GM12878 (cell line): Measurements from ENCODE around the gene S100A2. TPM values are rescaled to one million over a fixed set of nuclear protein-coding genes. Genes with fewer than 3 reads are reported as not detected.
A peak's percentile ranks its signal among the peaks of the same experiment; 100 is the strongest.

Source experiments
- BCLAF1 ChIP-seq: fragments of 450-650 bp; IDR thresholded peaks from 2 replicates; pipeline ENCODE4 v1.6.1; 2017; ENCODE audit warnings: antibody characterized with exemption, mild to moderate bottlenecking, moderate library complexity
- BHLHE40 ChIP-seq, 2 experiments: fragments of 450-650 bp in 1 of 2; IDR thresholded peaks; 2 replicates each; pipeline ENCODE4 v1.6.1; 2011 to 2017; ENCODE audit warnings: low read depth in 2 of 2, borderline replicate concordance in 1 of 2, improper control_type of control experiment in 1 of 2, low read length in 1 of 2, mild to moderate bottlenecking in 1 of 2
- DPF2 ChIP-seq: fragments of 450-650 bp; IDR thresholded peaks from 2 replicates; pipeline ENCODE4 v1.6.1; 2017; ENCODE audit warnings: mild to moderate bottlenecking
- ELK1 ChIP-seq: IDR thresholded peaks from 2 replicates; pipeline ENCODE4 v1.6.1; 2012; ENCODE audit warnings: low read depth, low read length, improper control_type of control experiment
- ETV6 ChIP-seq, 2 experiments: fragments of 450-650 bp in 1 of 2; IDR thresholded peaks in 1 of 2; conservative IDR thresholded peaks in 1 of 2; 2 replicates each; pipeline ENCODE4 v1.6.1; 2014; ENCODE audit warnings: antibody characterized with exemption in 1 of 2, borderline replicate concordance in 1 of 2, low read depth in 1 of 2, mild to moderate bottlenecking in 1 of 2, moderate library complexity in 1 of 2
- GATAD2B ChIP-seq: fragments of 450-650 bp; conservative IDR thresholded peaks from 2 replicates; pipeline ENCODE4 v1.6.1; 2017; ENCODE audit warnings: low read depth, mild to moderate bottlenecking, moderate library complexity
- IKZF2 ChIP-seq, 2 experiments: fragments of 450-650 bp; IDR thresholded peaks; 2 replicates each; pipeline ENCODE4 v1.6.1; 2017; ENCODE audit warnings: mild to moderate bottlenecking in 2 of 2, moderate library complexity in 2 of 2
- JUND ChIP-seq: IDR thresholded peaks from 2 replicates; pipeline ENCODE4 v1.6.1; 2012; ENCODE audit warnings: low read depth, mild to moderate bottlenecking, low read length, improper control_type of control experiment, moderate library complexity
- KLF5 ChIP-seq: fragments of 450-650 bp; IDR thresholded peaks from 2 replicates; pipeline ENCODE4 v1.6.1; 2014; ENCODE audit warnings: mild to moderate bottlenecking; ENCODE audit not compliant: partially characterized antibody
- MXI1 ChIP-seq: fragments of 150-350 bp; IDR thresholded peaks from 2 replicates; pipeline ENCODE4 v1.6.1; 2011; ENCODE audit warnings: low read depth, mild to moderate bottlenecking, inconsistent platforms, low read length, improper control_type of control experiment
- NFYA ChIP-seq: IDR thresholded peaks from 2 replicates; pipeline ENCODE4 v1.6.1; 2011; ENCODE audit warnings: low read depth, mild to moderate bottlenecking, low read length, improper control_type of control experiment, borderline replicate concordance
- PAX5 ChIP-seq: IDR thresholded peaks from 2 replicates; pipeline ENCODE4 v1.6.1; 2011; ENCODE audit warnings: low read depth, low read length, borderline replicate concordance
- POLR2AphosphoS2 ChIP-seq: IDR thresholded peaks from 2 replicates; pipeline ENCODE4 v1.6.1; 2011; ENCODE audit warnings: low read depth, mild to moderate bottlenecking, low read length, improper control_type of control experiment, moderate library complexity
- POU2F2 ChIP-seq: IDR thresholded peaks from 3 replicates; pipeline ENCODE4 v1.6.1; 2011; ENCODE audit warnings: low read depth, mild to moderate bottlenecking, low read length, borderline replicate concordance
- RAD21 ChIP-seq: IDR thresholded peaks from 2 replicates; pipeline ENCODE4 v1.6.1; 2011; ENCODE audit warnings: mild to moderate bottlenecking, low read depth, low read length, moderate library complexity; ENCODE audit not compliant: insufficient read depth
- RCOR1 ChIP-seq: conservative IDR thresholded peaks from 2 replicates; pipeline ENCODE4 v1.6.1; 2012; ENCODE audit warnings: low read depth, low read length, improper control_type of control experiment
- STAT3 ChIP-seq: IDR thresholded peaks from 2 replicates; pipeline ENCODE4 v1.6.1; 2011; ENCODE audit warnings: low read depth, low read length, improper control_type of control experiment
- USF2 ChIP-seq: IDR thresholded peaks from 2 replicates; pipeline ENCODE4 v1.6.1; 2011; ENCODE audit warnings: low read depth, low read length, improper control_type of control experiment, borderline replicate concordance
- ZBTB11 ChIP-seq: fragments of 450-650 bp; formaldehyde crosslinking; IDR thresholded peaks from 2 replicates; pipeline ENCODE4 v1.5.0; 2022; ENCODE audit warnings: mild to moderate bottlenecking, missing genetic modification characterization
- ZSCAN29 ChIP-seq: fragments of 450-650 bp; IDR thresholded peaks from 2 replicates; pipeline ENCODE4 v1.6.1; 2017; ENCODE audit warnings: mild to moderate bottlenecking, moderate library complexity
- polyA plus RNA-seq, 11 experiments: library from polyadenylated mRNA; depleted of rRNA in 4 of 11; unstranded in 6 of 11; stranded (reverse) in 5 of 11; fragments of >200 nt; fragmentation: Nextera tagmentation in 4 of 11; fragmentation: Illumina TruSeq in 1 of 11; extraction: Ambion mirVana in 4 of 11; extraction: Trizol in 1 of 11; gene quantifications; 1 replicate in 1 of 11; 2 replicates in 10 of 11; pipeline versions ENCODE4 v1.2.1 to v1.2.3, GENCODE V29; 2011 to 2016; ENCODE audit warnings: inconsistent platforms in 2 of 11, missing spikeins in 2 of 11, low read depth in 1 of 11
- total RNA-seq, 4 experiments: library from RNA; depleted of rRNA in 3 of 4; stranded (reverse); fragments of >200 nt in 3 of 4; fragmentation: Illumina TruSeq in 1 of 4; extraction: Trizol in 1 of 4; gene quantifications; 2 replicates each; pipeline versions ENCODE4 v1.2.1 to v1.2.3, GENCODE V29; 2013 to 2021

Gene S100A2
- total and polyA plus RNA-seq, 10 of the 15 experiments (the other 5 are each of a cell fraction or from before 2014, with no cell fraction given): 0.11 to 1.5 (median 0.59) TPM; not detected in 2

- TF ChIP-seq ELK1: no peak
- no peak for TF ChIP-seq MXI1
- no peak for TF ChIP-seq JUND
- no peak for TF ChIP-seq DPF2
- no peak for TF ChIP-seq NFYA
- peak; percentile 56 for TF ChIP-seq KLF5
- TF ChIP-seq PAX5: no peak
- TF ChIP-seq ETV6 (conservative IDR thresholded peaks at IDR 0.05 in 1 of 2, IDR thresholded peaks at IDR 0.05 in 1 of 2; ENCODE audit: borderline replicate concordance in 1 of 2, low read depth in 1 of 2): no peak
- peak; percentile 62 for TF ChIP-seq GATAD2B
- TF ChIP-seq RCOR1: no peak
- TF ChIP-seq POU2F2: no peak
- no peak for TF ChIP-seq ZBTB11
- TF ChIP-seq STAT3: no peak
- 0 out of 4 replicates have a peak, but pooled peaks have one; percentile 13 for TF ChIP-seq IKZF2 (IDR thresholded peaks at IDR 0.05)
- no peak for TF ChIP-seq RAD21
- TF ChIP-seq BCLAF1: peak; percentile 66; the same call in 1 of the 2 replicates
- TF ChIP-seq POLR2AphosphoS2: no peak
- TF ChIP-seq ZSCAN29: no peak
- TF ChIP-seq BHLHE40 (IDR thresholded peaks at IDR 0.05; ENCODE audit: borderline replicate concordance in 1 of 2, low read depth in 2 of 2, low read length in 1 of 2): peak in 1 of 2 experiments; percentile 47; a peak in 1 of 4 replicates
- TF ChIP-seq USF2: no peak
These were observed 20.3 kb downstream of the S100A2 start, which contains the start of gene S100A4 (continued) for GRCh38 chr1:153545067-153546055.
